Psoas muscle (tissue), 8 donors: ENCODE data around the gene PTPN1. TPM values are rescaled to one million over a fixed set of nuclear protein-coding genes. Genes with fewer than 3 reads are reported as not detected.

Experiments
- ATAC-seq, 4 donors: fragments of 200-7000 bp; cut with Tn5 transposase; one replicate each; pipeline ENCODE4 v1.9.1; 2020; ENCODE audit warnings: moderate library complexity in 3 of 4, mild to moderate bottlenecking in 2 of 4
- DNase-seq, 2 donors: peaks; one replicate each; pipeline ENCODE4 v3.0.0-alpha.2; 2020
- H3K27ac ChIP-seq: fragments of 200-600 bp; one replicate; pipeline ENCODE4 v1.8.0; 2022
- H3K27me3 ChIP-seq, 3 donors: fragments of 200-600 bp in 1 of 3; one replicate each; pipeline versions ENCODE4 v1.6.1 to v1.8.0; 2013 to 2022; ENCODE audit warnings: low read length in 2 of 3, mild to moderate bottlenecking in 2 of 3, moderate library complexity in 1 of 3; ENCODE audit not compliant: insufficient read depth in 3 of 3
- H3K36me3 ChIP-seq, 2 donors: fragments of 200-600 bp in 1 of 2; one replicate each; pipeline versions ENCODE4 v1.6.1 to v1.8.0; 2013 to 2022; ENCODE audit warnings: low read depth in 1 of 2, mild to moderate bottlenecking in 1 of 2, moderate library complexity in 1 of 2; ENCODE audit not compliant: insufficient read depth in 1 of 2
- H3K4me1 ChIP-seq: fragments of 200-600 bp; one replicate; pipeline ENCODE4 v1.8.0; 2022
- H3K4me3 ChIP-seq: fragments of 200-600 bp; one replicate; pipeline ENCODE4 v1.8.0; 2022; ENCODE audit warnings: mild to moderate bottlenecking
- H3K9me3 ChIP-seq: fragments of 200-600 bp; one replicate; pipeline ENCODE4 v1.8.0; 2022
- WGBS, 3 donors: extraction: QIAGEN DNeasy Blood & Tissue Kit; methylation state at CpG; one replicate each; pipeline versions ENCODE4 v1.1.6 to v1.1.7; 2013; 5-methylcytosine and 5-hydroxymethylcytosine counted together
- intact Hi-C, 2 donors: fragments of 100-400 bp; cut with DNase I; formaldehyde crosslinking; loops; one replicate each; pipeline versions ENCODE4 v1.11.0 to v1.14.2; 2022
- polyA plus RNA-seq, 3 donors: library from polyadenylated mRNA; stranded (reverse); fragments of 200-250 nt; gene quantifications; one replicate each; pipeline ENCODE4 v1.2.3, GENCODE V29; 2013
- total RNA-seq, 4 donors: library from RNA; stranded (reverse); fragmentation: NEBNext Ultra II Directional in 2 of 4; extraction: Animal tissue kit (Norgen Biotek cat#: 25700) in 2 of 4; gene quantifications; one replicate each; pipeline versions ENCODE4 v1.2.1 to v1.2.4, GENCODE V29; 2021 to 2023
- TF ChIP-seq, protein P1 (sequence below): fragments of 200-600 bp; IDR thresholded peaks from one replicate; pipeline ENCODE4 v1.8.0; 2022; ENCODE audit warnings: antibody characterized with exemption
- donor health status: healthy with polysubstance abuse.
- donor health status: DM: no; HTN: no; CAD: no; lungs with moderate emphysema.
- donor health status: Bipolar disorder and iron deficiency.
- donor health status: healthy.
- donor health status: DM: yes; HTN: yes; CAD: no.
- donor health status: DM: no; HTN: no; CAD: no.
- donor health status: DM: no; HTN: no; CAD: no.
- donor health status: DM: yes; HTN: yes; CAD: no.

PTPN1 gene
- total and polyA plus RNA-seq, 7 donors, result 28.7 to 112 (median 46.1) TPM

DNA sequence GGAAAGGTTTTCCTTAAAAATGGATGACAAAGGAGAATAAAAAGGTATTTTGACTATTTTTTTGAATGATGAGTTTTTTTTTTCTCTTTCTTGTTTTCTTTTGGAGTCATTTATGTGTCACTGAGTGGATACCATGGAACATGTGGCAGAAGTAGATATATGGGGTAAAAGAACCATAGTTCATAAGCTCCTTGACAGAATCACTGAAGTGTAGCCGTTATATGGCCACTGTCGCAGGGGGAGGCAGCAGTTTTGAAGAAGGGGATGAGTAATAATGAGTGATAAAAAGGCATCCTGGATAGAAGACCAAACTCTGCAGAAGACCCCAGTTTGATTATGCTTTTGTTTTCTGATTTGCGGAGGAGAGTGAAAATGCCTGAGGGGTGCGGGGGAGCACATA lies 15.5 kb downstream of the PTPN1 start:
- TF ChIP-seq, protein P1, sequence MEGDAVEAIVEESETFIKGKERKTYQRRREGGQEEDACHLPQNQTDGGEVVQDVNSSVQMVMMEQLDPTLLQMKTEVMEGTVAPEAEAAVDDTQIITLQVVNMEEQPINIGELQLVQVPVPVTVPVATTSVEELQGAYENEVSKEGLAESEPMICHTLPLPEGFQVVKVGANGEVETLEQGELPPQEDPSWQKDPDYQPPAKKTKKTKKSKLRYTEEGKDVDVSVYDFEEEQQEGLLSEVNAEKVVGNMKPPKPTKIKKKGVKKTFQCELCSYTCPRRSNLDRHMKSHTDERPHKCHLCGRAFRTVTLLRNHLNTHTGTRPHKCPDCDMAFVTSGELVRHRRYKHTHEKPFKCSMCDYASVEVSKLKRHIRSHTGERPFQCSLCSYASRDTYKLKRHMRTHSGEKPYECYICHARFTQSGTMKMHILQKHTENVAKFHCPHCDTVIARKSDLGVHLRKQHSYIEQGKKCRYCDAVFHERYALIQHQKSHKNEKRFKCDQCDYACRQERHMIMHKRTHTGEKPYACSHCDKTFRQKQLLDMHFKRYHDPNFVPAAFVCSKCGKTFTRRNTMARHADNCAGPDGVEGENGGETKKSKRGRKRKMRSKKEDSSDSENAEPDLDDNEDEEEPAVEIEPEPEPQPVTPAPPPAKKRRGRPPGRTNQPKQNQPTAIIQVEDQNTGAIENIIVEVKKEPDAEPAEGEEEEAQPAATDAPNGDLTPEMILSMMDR, result no peak
- H3K36me3 ChIP-seq, result peaks cover 0 to 4% of the 10 kb centered on the region in 2 donors
- DNase-seq, result no peak
- no peak for ATAC-seq
- intact Hi-C loops, result no loop called here
- H3K4me1 ChIP-seq, result peaks cover 66% of the 10 kb centered on the region
- no peaks in the 10 kb centered on the region for H3K27me3 ChIP-seq
- no peak overlapping the region for H3K27ac ChIP-seq
- no peaks in the 10 kb centered on the region for H3K9me3 ChIP-seq
- WGBS, 3 donors, result 98 to 100% (median 98%) methylated on average over 4 of the region's 4 CpGs
- H3K4me3 ChIP-seq, result no peak overlapping the region

DNA sequence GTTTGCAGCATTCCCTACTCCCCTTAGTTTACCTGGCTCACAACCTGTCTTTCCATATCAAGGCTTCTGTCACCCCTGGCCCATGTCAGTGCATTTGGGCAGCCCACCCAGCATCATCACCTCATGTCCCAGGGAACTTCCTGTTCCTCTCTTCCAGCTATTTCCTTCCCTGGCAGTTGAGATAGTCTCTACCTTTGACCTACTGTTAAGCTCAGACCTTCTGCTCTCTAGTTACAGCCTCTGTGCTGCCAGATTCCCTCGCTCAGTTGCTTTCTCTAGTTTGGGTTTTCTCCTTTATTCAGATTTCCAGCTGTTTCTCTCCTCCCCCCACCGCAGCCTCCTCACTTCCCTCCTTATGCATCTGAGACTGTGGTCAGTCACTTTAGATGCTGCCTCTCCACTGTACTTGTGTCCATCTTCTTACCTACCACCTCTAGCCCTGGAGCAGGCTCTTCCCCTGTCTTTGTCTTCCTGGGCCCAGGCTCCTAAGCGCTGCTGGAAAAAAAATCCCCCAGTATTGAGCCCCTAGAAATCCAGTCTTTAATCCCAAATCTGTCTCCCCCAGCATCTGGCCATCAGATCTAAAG lies 16.3 kb downstream of the PTPN1 start:
- Histone ChIP-seq H3K36me3 (peaks cover 0 to 4% of the 10 kb centered on the region in 2 donors), H3K27ac (no peak overlapping the region), H3K4me1 (peaks cover 61% of the 10 kb centered on the region), H3K9me3 (no peaks in the 10 kb centered on the region), H3K4me3 (no peak overlapping the region), H3K27me3 (no peaks in the 10 kb centered on the region)
- ATAC-seq (peak in 3 of 4 donors; percentile 33 to 70 (median 67)), DNase-seq (no peak)
- WGBS, 3 donors, result 40 to 46% (median 43%) methylated on average over 3 of the region's 3 CpGs
- intact Hi-C loops, result no loop called here
- TF ChIP-seq, protein P1, result no peak

DNA sequence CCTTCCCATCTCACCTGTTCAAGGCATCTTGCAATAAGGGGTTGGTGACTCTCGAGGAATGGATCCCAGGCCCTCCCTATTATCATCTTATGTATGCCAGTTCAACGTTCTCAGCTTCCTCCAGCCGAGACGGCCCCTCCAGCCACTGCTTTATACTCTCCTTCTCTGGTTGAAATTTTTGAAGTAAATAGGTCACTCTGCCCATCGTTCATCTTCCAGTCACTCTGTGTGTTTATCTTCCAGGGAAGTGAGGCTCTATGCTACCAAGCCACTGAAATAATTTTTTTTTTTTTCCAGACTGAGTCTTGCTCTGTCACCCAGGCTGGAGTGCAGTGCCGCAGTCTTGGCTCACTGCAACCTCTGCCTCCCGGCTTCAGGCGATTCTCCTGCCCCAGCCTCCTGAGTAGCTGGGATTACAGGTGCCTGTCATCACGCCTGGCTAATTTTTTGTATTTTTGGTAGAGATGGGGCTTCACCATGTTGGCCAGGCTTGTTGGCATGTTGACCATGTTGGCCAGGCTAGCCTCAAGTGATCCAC lies 17.0 kb downstream of the PTPN1 start:
- Histone ChIP-seq H3K36me3 (peaks cover 0 to 3% of the 10 kb centered on the region in 2 donors), H3K4me3 (no peak overlapping the region), H3K27ac (no peak overlapping the region), H3K4me1 (peaks cover 61% of the 10 kb centered on the region), H3K9me3 (no peaks in the 10 kb centered on the region), H3K27me3 (no peaks in the 10 kb centered on the region)
- ATAC-seq (peak in 1 of 4 donors; percentile 9), DNase-seq (no peak)
- TF ChIP-seq, protein P1, result no peak
- intact Hi-C loops, result no loop called here
- 66 to 83% (median 72%) methylated on average over 9 of the region's 9 CpGs for WGBS, 3 donors

DNA sequence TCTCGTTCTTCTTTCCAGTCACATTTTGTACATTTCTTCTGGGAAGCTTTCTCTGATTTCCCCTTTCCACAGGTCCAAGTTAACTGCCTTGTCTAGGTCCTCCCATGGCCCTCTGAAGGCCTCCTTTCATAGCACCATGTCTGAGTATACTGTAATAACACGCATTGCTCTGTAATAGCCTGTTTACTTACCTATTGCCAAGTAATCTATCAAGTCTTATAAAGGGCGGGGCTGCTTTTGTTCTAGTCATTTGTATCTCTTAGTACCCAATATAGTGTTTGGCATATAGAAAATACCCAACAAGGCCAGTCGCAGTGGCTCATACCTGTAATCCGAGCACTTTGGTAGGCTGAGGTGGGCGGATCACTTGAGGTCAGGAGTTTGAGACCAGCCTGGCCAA lies 17.9 kb downstream of the PTPN1 start:
- WGBS, 3 donors, result 81 to 88% (median 85%) methylated on average over 6 of the region's 6 CpGs
- Histone ChIP-seq H3K27ac (no peak overlapping the region), H3K4me3 (no peak overlapping the region), H3K36me3 (peaks cover 0 to 3% of the 10 kb centered on the region in 2 donors), H3K4me1 (peaks cover 59% of the 10 kb centered on the region), H3K9me3 (no peaks in the 10 kb centered on the region), H3K27me3 (no peaks in the 10 kb centered on the region)
- ATAC-seq (no peak), DNase-seq (no peak)
- TF ChIP-seq, protein P1, result no peak
- intact Hi-C loops, result no loop called here
